H9 (cell line): Measurements from ENCODE around the gene TNIK. TPM values are rescaled to one million over a fixed set of nuclear protein-coding genes. Genes with fewer than 3 reads are reported as not detected.

Source experiments
- DNase-seq: peaks from one replicate; pipeline ENCODE4 v3.0.0-alpha.2; 2017
- H2AFZ ChIP-seq: one replicate; pipeline ENCODE4 v1.6.1; 2013; ENCODE audit warnings: mild to moderate bottlenecking, low read length, control low read depth, moderate library complexity
- H2AK5ac ChIP-seq: 2 replicates; pipeline ENCODE4 v1.6.1; 2013; ENCODE audit warnings: low read length, control low read depth, mixed read lengths; ENCODE audit not compliant: insufficient read length
- H2BK120ac ChIP-seq: one replicate; pipeline ENCODE4 v1.6.1; 2013; ENCODE audit warnings: low read depth, mild to moderate bottlenecking, low read length, control low read depth, inconsistent platforms; ENCODE audit not compliant: poor library complexity, severe bottlenecking
- H2BK12ac ChIP-seq: 2 replicates; pipeline ENCODE4 v1.6.1; 2013; ENCODE audit warnings: low read length, control low read depth, mixed read lengths, low read depth; ENCODE audit not compliant: insufficient read length
- H2BK15ac ChIP-seq: 2 replicates; pipeline ENCODE4 v1.6.1; 2013; ENCODE audit warnings: low read depth, low read length, control low read depth
- H2BK20ac ChIP-seq: one replicate; pipeline ENCODE4 v1.6.1; 2013; ENCODE audit warnings: low read depth, mild to moderate bottlenecking, low read length, control low read depth, inconsistent platforms; ENCODE audit not compliant: poor library complexity, severe bottlenecking
- H2BK5ac ChIP-seq: 2 replicates; pipeline ENCODE4 v1.6.1; 2013; ENCODE audit warnings: low read length, control low read depth, mixed read lengths; ENCODE audit not compliant: insufficient read length
- H3K14ac ChIP-seq: 2 replicates; pipeline ENCODE4 v1.6.1; 2013; ENCODE audit warnings: low read length, control low read depth; ENCODE audit not compliant: insufficient read depth
- H3K18ac ChIP-seq: 2 replicates; pipeline ENCODE4 v1.6.1; 2013; ENCODE audit warnings: low read depth, mild to moderate bottlenecking, mixed read lengths, low read length, control low read depth; ENCODE audit not compliant: insufficient read length
- H3K23ac ChIP-seq: 2 replicates; pipeline ENCODE4 v1.6.1; 2013; ENCODE audit warnings: low read length, control low read depth, mixed read lengths, low read depth; ENCODE audit not compliant: insufficient read length
- H3K23me2 ChIP-seq: 2 replicates; pipeline ENCODE4 v1.6.1; 2013; ENCODE audit warnings: low read depth, mild to moderate bottlenecking, mixed read lengths, low read length, control low read depth; ENCODE audit not compliant: insufficient read length, poor library complexity, severe bottlenecking
- H3K27ac ChIP-seq: 2 replicates; pipeline ENCODE4 v1.5.1; 2013; ENCODE audit warnings: low read length, control low read depth, mixed read lengths, low read depth; ENCODE audit not compliant: insufficient read length
- H3K27me3 ChIP-seq: 2 replicates; pipeline ENCODE4 v1.6.1; 2013; ENCODE audit warnings: low read length, control low read depth, inconsistent platforms; ENCODE audit not compliant: insufficient read depth
- H3K4ac ChIP-seq: 2 replicates; pipeline ENCODE4 v1.6.1; 2013; ENCODE audit warnings: low read depth, mild to moderate bottlenecking, control low read depth, inconsistent platforms, low read length, moderate library complexity
- H3K4me1 ChIP-seq: 2 replicates; pipeline ENCODE4 v1.6.1; 2013; ENCODE audit warnings: low read length, control low read depth, inconsistent platforms; ENCODE audit not compliant: insufficient read depth
- H3K4me2 ChIP-seq: 2 replicates; pipeline ENCODE4 v1.6.1; 2013; ENCODE audit warnings: low read length, control low read depth, mixed read lengths; ENCODE audit not compliant: insufficient read length, insufficient read depth
- H3K56ac ChIP-seq: 2 replicates; pipeline ENCODE4 v1.6.1; 2013; ENCODE audit warnings: low read depth, mild to moderate bottlenecking, mixed read lengths, low read length, control low read depth; ENCODE audit not compliant: insufficient read length
- H3K79me1 ChIP-seq: 2 replicates; pipeline ENCODE4 v1.6.1; 2013; ENCODE audit warnings: low read depth, mild to moderate bottlenecking, moderate library complexity, low read length, control low read depth, inconsistent platforms; ENCODE audit not compliant: insufficient read depth, poor library complexity, severe bottlenecking
- H3K79me2 ChIP-seq: 2 replicates; pipeline ENCODE4 v1.6.1; 2013; ENCODE audit warnings: low read length, control low read depth, inconsistent platforms; ENCODE audit not compliant: insufficient read depth
- H3K9ac ChIP-seq: 2 replicates; pipeline ENCODE4 v1.6.1; 2013; ENCODE audit warnings: low read length, control low read depth, mixed read lengths; ENCODE audit not compliant: insufficient read length; ENCODE audit errors: extremely low read depth
- H3K9me3 ChIP-seq: one replicate; pipeline ENCODE4 v1.6.1; 2013; ENCODE audit warnings: low read depth, low read length, inconsistent platforms; ENCODE audit not compliant: control insufficient read depth
- H3T11ph ChIP-seq: one replicate; pipeline ENCODE4 v1.6.1; 2013; ENCODE audit warnings: mild to moderate bottlenecking, low read length, control low read depth, inconsistent platforms
- H4K20me1 ChIP-seq: one replicate; pipeline ENCODE4 v1.6.1; 2013; ENCODE audit not compliant: control insufficient read depth, insufficient read length, insufficient read depth
- H4K5ac ChIP-seq: 2 replicates; pipeline ENCODE4 v1.6.1; 2013; ENCODE audit warnings: low read depth, mild to moderate bottlenecking, mixed read lengths, low read length, control low read depth; ENCODE audit not compliant: insufficient read length
- H4K8ac ChIP-seq: replicated peaks from 2 replicates; pipeline ENCODE4 v1.6.1; 2013; ENCODE audit warnings: low read length, control low read depth, mixed read lengths, low read depth; ENCODE audit not compliant: insufficient read length
- H4K91ac ChIP-seq: 2 replicates; pipeline ENCODE4 v1.6.1; 2013; ENCODE audit warnings: low read depth, mild to moderate bottlenecking, moderate library complexity, mixed read lengths, low read length, control low read depth; ENCODE audit not compliant: insufficient read length
- H3K27ac Mint-ChIP-seq, 3 experiments: 2 replicates in 2 of 3; 3 replicates in 1 of 3; pipeline ENCODE4 v1.8.0; 2020 to 2021; ENCODE audit warnings: mixed read lengths in 3 of 3, mild to moderate bottlenecking in 1 of 3, moderate library complexity in 1 of 3
- H3K27me3 Mint-ChIP-seq: 2 replicates; pipeline ENCODE4 v1.8.0; 2021; ENCODE audit warnings: low read depth, mild to moderate bottlenecking, moderate library complexity, mixed read lengths
- H3K36me3 Mint-ChIP-seq, 3 experiments: 2 replicates in 2 of 3; 3 replicates in 1 of 3; pipeline ENCODE4 v1.8.0; 2020 to 2021; ENCODE audit warnings: low read depth in 3 of 3, mixed read lengths in 3 of 3; ENCODE audit not compliant: insufficient read depth in 1 of 3
- H3K4me1 Mint-ChIP-seq, 2 experiments: 2 replicates each; pipeline ENCODE4 v1.8.0; 2020; ENCODE audit warnings: mixed read lengths in 2 of 2
- H3K4me3 Mint-ChIP-seq, 2 experiments: 2 replicates in 1 of 2; 3 replicates in 1 of 2; pipeline ENCODE4 v1.8.0; 2020 to 2021; ENCODE audit warnings: mild to moderate bottlenecking in 2 of 2, mixed read lengths in 2 of 2, moderate library complexity in 1 of 2
- H3K9me3 Mint-ChIP-seq, 2 experiments: 2 replicates in 1 of 2; 3 replicates in 1 of 2; pipeline ENCODE4 v1.8.0; 2020; ENCODE audit warnings: mild to moderate bottlenecking in 2 of 2, mixed read lengths in 2 of 2, moderate library complexity in 1 of 2
- CTCF ChIP-seq: fragments of 200-600 bp; sonication (generic); conservative IDR thresholded peaks from 3 replicates; pipeline ENCODE4 v1.8.0; 2021; ENCODE audit warnings: antibody characterized with exemption, mild to moderate bottlenecking
- WGBS: extraction: QIAGEN DNeasy Blood & Tissue Kit; methylation state at CpG from one replicate; pipeline ENCODE4 v1.1.7; 2013; ENCODE audit warnings: missing lambda C conversion rate, low lambda C conversion rate, mixed read lengths; ENCODE audit not compliant: insufficient read length; ENCODE audit errors: extremely low coverage; 5-methylcytosine and 5-hydroxymethylcytosine counted together
- total RNA-seq: library from RNA; stranded (reverse); gene quantifications from 2 replicates; pipeline ENCODE4 v1.2.1, GENCODE V29; 2021

The TNIK gene
- total RNA-seq, 1 experiment from 2014 or later = 15.9 TPM

GRCh38 chr3:171343693-171344092 is 116.5 kb downstream of the TNIK start:
- DNase-seq = no peak
- no peak overlapping the region for H2AFZ ChIP-seq
- H3K4me1 Mint-ChIP-seq = peaks cover 20 to 22% of the 10 kb centered on the region in 2 experiments
- no peak overlapping the region for H2BK12ac ChIP-seq
- peaks cover 3 to 5% (median 5%) of the 10 kb centered on the region in 3 experiments; a peak in 5 of 7 replicates for H3K36me3 Mint-ChIP-seq
- H3K4me3 Mint-ChIP-seq = no peak overlapping the region
- H3T11ph ChIP-seq = no peak overlapping the region
- H3K14ac ChIP-seq = no peak overlapping the region
- no peak overlapping the region for H3K27ac ChIP-seq
- H3K23me2 ChIP-seq = no peaks in the 10 kb centered on the region
- H2BK5ac ChIP-seq = no peak overlapping the region
- no peak for TF ChIP-seq CTCF
- H3K27ac Mint-ChIP-seq = no peak overlapping the region; a peak in 1 of 7 replicates
- H2BK120ac ChIP-seq = no peak overlapping the region
- no peak overlapping the region for H3K18ac ChIP-seq
- peaks cover 2% of the 10 kb centered on the region; the same call in 1 of the 2 replicates for H3K79me2 ChIP-seq
- no peaks in the 10 kb centered on the region for H3K9me3 ChIP-seq
- H3K4me1 ChIP-seq = peaks cover 3% of the 10 kb centered on the region; the same call in 1 of the 2 replicates
- WGBS = no CpG with 5 or more reads among the region's 1 CpG
- no peak overlapping the region for H3K23ac ChIP-seq
- no peak overlapping the region for H3K56ac ChIP-seq
- no peak overlapping the region for H2BK20ac ChIP-seq
- H4K20me1 ChIP-seq = no peaks in the 10 kb centered on the region
- no peak overlapping the region for H2BK15ac ChIP-seq
- no peaks in the 10 kb centered on the region for H3K79me1 ChIP-seq
- H2AK5ac ChIP-seq = no peak overlapping the region
- no peak overlapping the region for H3K9ac ChIP-seq
- H4K91ac ChIP-seq = no peak overlapping the region
- no peaks in the 10 kb centered on the region for H3K27me3 Mint-ChIP-seq
- no peaks in the 10 kb centered on the region for H3K27me3 ChIP-seq
- peaks cover 3% of the 10 kb centered on the region in 2 experiments; a peak in 3 of 5 replicates for H3K9me3 Mint-ChIP-seq
- no peak overlapping the region for H3K4ac ChIP-seq
- no peak overlapping the region for H4K5ac ChIP-seq
- no peak overlapping the region for H4K8ac ChIP-seq
- no peak overlapping the region for H3K4me2 ChIP-seq
